ENCODE measurements around the gene CLOCK.

The CLOCK gene

DNA sequence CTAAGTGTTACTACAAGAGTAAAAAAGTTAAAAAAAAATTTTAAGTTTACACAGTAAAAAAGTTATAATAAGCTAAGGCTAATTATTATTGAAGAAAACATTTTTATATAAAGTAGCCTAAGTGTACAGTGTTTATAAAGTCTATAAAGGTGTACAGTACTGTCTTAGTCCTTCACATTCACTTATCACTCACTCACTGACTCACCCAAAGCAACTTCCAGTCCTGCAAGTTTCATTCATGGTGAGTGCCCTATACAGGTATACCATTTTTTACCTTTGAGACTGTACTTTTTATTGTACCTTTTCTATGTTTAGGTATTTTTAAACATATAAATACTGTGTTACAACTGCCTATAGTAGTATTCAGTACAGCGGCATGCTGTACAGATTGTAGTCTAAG lies 76.7 kb downstream of the CLOCK start:
- no peak for DNase-seq

DNA sequence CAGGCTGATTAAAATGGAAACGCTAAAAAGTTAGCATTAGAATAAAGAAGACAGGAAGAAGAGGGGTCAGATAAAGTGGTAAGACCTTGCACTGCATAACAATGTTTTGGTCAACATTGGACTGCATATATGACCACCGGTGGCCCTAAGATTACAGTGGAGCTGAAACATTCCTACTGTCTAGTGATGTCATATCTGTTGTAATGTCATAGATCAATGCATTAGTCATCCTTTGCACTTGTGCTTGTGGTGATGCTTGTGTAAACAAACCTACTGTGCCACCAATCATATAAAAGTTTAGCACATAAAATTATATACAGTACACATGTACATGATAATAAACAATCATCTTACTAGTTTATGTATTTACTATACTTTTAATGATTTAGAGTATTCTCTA lies 78.0 kb downstream of the CLOCK start:
- no peak for DNase-seq

DNA sequence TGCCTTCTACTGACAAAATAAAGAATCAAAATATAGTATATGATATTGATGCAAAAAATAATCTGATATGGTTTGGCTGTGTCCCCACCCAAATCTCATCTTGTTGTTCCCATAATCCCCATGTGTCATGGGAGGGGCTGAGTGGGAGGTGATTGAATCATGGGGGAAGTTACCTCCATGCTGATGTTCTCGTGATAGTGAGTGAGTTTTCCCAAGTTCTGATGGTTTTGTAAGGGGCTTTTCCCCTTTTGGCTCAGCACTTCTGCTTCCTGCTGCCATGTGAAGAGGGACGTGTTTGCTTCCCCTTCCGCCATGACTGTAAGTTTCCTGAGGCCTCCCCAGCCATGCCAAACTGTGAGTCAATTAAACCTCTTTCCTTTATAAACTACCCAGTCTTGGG lies 80.7 kb downstream of the CLOCK start:
- no peak for DNase-seq

DNA sequence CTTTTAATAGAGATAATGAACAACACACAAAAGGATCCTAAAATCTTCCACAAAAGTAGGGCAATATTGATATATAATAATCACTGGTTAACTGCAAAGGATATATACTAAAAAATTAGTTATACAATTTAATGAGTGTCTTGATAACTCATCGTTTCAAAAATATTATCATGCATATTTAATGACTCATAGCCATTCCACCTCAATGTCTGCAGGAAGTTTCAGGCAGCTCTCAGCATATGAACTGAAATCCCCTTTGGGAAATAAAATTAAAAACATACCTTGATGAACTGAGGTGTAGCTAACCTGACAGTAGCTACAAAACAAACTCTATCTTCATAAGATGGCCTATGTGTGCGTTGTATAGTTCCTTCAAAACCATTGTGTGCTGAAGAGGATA lies 88.1 kb downstream of the CLOCK start:
- no peak for DNase-seq

DNA sequence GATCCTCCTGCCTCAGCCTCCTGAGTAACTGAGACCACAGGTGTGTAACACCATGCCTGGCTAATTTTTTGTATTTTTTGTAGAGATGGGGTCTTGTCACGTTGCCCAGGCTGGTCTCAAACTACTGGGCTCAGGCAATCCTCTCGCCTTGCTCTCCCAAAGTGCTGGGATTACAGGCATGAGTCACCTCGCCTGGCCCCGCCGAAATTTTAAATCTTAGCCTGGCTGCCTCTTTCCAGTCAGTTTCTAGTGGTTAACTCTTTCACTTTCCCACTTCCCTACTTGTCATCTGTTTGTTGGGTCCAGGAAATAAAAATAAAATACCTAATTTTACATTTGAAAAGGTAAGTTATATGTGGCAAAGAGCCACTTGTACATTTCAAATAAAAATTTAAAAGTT lies 88.5 kb downstream of the CLOCK start:
- no peak for DNase-seq

DNA sequence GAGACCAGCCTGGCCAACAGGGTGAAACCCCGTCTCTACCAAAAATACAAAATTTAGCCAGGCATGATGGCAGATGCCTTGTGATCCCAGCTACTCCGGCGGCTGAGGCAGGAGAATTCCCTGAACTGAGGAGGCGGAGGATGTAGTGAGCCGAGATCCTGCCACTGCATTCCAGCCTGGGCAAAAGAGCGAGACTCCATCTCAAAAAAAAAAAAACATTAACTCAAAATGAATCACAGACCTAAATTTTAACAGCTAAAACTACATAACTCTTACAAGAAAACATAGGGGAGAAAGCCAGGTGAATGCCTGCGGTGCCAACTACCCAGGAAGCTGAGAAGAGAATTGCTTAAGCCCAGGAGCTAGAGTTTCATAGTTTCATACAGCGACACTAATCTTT lies 96.1 kb downstream of the CLOCK start:
- no peak for DNase-seq

DNA sequence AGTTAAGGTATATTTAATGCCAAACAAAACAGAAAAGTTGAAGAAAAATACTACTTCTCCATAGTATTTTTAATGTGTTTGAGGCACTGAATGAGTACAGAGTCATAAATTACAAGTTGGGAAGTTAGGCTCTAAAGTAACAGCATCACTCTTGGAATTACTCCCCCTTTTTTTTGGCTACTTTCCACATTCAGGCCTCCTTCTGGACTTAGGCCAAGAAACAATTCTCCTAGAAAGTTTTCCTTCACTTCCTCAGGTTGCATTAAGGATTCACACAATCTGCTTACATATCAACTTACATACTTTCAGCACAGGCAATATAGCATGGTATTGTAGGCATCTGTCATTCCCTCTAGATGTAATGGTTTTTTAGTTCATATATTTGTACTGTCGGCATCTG lies 98.9 kb downstream of the CLOCK start:
- DNase-seq = no peak

DNA sequence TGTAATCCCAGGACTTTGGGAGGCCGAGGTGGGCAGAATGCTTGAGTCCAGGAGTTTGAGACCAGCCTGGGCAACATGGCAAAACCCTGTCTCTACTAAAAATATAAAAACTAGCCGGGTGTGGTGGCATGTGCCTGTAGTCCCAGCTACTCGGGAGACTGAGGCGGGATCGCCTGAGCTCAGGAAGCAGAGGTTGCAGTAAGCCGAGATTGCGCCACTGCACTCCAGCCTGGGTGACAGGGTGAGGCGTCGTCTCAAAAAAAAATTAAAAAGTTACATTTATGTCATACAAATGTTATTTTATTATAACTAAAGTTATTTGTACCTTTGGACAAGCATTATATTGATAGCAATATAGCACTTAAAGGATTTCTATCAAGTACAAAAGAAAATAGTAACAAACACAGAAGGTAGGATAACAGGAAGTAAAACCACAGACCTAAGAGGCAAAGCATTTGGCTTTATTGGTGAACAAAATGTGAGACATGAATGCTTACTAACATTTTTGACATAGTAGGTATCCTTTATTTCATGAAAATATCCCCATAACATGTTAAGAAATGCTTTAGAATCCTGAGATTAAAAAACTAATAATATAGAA lies 99.5 kb downstream of the CLOCK start:
- DNase-seq = no peak

DNA sequence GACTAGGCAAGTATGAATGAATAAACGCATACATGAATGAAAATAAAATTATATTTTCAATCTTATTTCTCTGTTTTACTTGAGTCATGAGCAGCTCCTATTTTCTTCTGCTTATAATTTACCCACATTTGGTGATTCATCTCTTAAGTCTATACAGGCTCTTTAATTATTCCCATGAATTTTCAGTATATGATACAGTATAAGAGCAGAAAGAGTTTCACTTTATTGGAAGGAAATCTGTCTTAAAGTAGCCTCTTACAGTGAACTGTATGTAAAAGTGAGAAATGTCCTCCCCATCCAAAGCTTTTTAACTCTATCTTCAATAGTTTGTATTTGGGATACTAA lies 100.2 kb downstream of the CLOCK start:
- no peak for DNase-seq

DNA sequence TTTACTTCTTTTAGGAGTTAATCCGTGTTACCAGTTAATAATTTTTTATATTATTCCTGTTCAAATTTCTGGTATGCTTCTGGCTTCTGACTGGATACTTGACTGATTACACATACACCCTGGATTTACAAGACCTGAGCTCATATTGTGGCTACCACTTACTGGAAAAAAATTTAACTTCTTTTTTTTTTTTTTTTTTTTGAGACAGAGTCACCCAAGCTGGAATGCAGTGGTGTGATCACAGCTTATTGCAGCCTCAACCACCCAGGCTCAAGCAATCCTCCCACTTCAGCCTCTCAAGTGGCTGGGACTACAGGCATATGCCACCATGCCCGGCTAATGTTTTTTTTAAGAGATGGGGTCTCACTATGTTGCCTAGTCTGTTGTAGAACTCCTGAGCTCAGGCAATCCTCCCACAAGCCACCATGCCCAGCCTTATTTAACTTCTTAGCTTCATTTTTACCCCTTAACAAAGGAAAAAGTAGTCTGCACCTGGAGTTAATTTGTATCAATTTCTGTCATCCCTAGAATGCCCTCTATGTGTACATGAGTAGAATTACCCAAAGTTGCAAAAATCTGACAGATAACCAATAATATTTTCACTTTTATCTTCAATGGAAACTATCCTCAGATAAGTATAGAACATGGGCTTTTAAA lies 100.7 kb downstream of the CLOCK start:
- DNase-seq = no peak

DNA sequence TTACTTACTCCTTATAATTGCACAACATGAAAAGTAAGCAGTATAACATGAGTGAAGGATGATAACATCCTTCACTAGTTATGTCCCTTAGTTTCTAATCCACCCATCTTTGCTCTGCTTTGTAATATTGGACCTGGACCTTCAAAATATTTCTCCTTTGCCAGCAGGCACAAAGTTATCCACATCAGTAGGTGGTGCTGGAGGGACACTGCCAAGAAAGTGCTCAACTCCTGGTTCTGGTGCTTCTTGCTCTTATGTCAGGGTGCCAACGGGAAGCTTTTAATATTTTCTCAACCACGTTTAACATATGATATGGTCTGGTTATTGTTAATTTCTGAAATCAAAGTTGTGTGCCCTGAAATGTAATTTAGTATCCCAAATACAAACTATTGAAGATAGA lies 101.9 kb downstream of the CLOCK start:
- no peak for DNase-seq

DNA sequence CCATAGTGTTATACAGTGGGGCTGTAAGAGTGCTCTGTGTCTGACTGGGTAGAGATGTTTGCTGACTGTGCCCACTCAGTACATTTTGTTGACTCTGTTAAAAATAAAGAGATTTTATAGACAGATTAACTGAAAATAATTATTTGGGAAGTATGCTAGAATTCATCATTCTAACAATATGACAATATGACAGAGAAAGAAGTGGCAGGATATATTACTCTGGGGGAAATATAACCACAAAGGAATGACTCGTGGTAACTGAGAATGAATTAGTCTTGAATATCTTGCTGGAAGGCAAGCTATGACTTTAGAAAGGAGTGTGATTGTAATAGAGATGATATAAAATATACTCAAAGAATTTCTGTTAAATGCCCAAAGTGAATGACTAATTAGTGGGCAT lies 104.2 kb downstream of the CLOCK start:
- no peak for DNase-seq

DNA sequence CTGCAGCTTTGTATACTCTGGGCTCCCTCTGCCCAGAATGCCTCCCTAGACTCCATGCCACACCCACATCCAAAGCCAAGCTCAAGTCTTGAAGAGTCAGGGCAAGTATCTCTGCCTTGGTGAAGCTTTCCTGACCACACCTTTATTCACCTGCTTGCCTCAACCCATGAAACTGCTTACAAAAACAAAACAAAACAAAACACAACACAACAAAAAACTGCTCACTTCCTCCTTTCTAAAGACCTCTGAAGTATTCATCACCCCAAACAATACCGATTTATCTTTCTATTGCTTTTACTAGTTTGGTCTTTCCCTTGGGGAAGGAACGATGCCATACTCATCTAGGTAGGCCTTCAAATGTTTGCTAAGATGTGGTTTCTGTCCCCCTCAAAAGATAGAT lies 105.9 kb downstream of the CLOCK start:
- DNase-seq = no peak

DNA sequence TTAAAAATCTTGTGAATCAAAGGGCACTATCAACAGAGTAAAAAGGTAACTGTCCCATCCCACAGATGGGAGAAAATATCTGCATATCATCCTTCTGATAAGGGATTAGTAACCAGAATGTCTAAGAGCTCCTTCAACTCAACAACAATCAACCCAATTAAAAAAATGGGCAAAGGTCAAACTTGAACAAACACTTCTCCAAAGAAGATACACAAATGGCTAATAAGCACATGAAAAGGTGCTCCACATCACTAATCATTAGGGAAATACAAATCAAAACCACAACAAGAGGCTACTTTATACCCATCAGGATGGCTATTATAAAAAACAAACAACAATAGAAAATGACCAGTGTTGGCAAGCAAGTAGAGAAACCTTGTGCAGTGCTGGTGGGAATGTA lies 107.7 kb downstream of the CLOCK start:
- no peak for DNase-seq

DNA sequence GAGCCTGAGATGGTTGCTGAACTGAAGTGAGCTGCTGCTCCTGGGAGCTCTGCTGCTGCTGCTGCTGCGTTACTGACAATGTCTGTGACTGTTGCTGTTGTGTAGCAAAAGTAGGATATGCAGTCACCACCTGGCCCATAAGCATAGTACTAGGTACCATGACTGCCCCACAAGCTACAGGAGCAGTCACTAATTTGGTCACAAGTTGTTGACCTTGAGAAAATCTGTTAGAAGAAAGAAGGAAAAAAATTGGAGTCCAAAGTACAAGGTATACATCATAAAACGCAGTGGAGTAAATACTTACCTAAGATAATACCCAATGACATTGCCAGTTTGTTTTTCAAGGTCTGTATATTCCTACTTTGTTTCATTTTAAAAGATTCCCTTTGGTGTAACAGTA lies 108.4 kb downstream of the CLOCK start:
- DNase-seq = no peak

DNA sequence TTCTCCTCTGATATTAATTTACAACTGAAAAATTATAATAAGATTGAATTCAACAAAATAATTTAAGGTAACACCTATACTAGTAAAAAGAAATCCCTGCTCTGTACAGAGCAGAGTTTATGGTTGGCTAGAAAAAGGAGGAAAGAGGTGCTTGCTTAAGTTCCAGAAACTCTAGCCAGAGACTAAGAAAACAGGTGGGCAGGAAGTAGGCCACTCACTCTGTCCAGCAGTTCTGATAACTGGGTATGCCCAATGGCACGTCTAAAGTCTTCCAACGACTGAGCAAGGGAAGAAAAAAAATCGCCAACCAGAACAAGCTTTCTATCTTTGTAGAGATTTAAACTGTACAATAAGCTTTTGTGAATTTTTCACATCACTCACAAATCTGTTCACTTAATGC lies 108.9 kb downstream of the CLOCK start:
- DNase-seq = no peak

DNA sequence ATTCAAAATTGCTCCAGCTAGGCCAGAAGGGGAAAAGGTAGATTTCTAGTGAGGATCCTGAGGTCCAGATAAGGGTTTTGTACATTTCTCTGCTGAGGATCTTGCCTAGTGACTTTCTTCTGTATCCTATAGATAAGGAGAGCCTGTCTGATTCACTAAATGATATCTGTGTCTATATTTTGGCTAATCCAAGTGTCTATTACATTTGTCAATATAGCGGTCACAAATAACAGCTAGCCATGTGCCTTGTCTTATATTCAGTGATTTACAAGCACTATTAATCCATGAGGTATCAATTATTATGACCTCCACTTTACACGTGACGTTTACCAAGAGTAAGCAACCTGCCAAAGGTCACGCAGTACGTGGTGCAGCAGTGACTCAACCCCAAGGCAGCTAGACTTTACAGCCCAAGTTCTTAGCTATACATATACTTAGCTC lies 109.3 kb downstream of the CLOCK start:
- DNase-seq = no peak

DNA sequence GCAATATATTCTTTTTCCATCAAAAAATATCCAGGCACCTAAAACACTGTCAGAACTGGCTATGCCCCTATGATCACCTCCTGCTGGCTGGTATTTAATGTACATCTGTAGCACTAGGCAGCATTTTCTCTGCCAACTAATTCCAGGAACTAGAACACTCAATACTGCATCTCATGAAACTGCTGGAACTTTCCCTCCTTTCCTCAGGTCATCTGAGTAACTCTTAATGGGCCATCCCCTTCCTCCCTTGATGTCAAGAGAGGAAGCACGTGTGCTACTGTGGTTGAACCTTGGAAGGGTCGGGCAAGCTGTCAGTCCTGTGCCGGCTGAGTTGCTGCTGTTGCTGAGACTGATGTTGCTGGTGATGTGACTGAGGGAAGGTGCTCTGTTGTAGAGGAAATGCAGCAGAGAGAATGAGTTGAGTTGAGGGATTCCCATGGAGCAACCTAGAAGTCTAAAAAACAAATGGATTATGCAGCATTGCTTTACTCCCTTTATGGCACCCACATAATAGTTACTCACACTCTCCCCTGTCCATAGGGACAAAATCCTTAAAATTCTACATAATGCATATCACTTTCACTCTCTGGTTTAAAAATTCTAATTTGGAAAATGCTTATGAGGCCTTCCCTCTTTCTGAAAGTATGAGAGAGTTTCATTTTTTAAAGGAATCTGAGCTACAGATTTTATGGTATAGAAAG lies 111.4 kb downstream of the CLOCK start:
- DNase-seq = peak; percentile 6

DNA sequence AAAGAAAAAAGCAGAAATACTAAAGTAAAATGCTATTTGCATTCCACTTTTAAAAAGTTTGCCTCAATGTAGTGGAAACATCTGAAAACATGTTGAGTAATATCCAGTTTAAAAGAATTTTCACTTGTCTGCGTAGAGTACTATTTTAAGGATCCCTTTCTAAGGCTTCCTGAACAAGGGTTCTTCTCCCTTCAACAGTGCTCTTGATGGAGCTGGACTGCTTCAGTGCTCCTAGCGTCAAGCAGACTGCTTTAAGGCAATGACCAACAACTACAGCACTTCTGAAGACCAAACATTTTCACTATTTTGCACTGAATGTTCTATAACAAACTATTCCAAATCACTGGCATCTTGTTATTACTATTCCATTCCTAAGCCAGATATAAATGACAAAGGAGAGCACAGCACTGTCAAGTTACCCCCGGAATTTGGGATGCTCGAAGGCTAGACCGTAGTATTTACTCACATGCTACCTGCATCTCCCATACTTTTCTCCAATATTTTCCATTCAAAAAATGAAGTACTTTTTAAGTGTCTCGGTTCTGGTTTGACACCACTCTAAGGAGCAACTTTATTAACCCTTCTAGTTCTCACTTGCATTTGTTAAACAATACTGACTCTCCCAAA lies 114.9 kb downstream of the CLOCK start:
- DNase-seq = no peak

DNA sequence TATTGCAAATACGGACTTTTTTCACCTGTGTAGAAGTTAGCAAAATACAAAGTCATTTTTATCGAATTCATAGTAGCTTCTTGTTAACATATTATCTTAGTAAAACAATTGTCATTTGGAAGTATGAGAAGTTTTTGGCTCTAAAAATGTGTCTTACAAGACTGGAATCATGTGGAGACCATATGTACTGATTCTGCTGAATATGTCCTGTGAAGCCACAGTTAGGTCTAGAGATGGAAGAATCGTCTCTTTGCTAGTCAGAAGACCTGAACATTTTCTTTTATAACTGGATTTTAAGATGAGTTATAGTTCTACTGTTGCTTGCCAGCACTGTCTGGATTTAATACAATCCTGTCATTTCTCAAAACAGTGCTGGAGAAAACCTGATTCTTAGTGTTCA lies 121.9 kb downstream of the CLOCK start:
- no peak for DNase-seq

DNA sequence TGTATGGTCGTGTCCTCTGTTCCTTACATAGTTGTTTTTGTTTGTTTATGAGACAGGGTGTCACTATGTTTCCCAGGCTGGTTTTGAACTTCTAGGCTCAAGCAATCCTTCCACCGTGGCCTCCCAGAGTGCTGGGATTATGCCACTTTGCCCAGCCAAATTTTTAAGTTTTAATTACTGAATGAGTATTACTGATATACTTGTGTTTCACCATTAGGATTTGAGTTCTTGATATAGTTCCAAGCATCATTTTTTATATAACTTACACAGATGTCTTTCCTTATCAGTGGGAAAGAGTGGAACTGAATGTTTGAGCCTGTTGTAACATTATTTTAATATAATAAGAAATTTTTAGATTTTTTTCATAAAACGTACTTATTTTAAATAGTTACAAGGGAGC lies 130.5 kb downstream of the CLOCK start:
- DNase-seq = no peak

DNA sequence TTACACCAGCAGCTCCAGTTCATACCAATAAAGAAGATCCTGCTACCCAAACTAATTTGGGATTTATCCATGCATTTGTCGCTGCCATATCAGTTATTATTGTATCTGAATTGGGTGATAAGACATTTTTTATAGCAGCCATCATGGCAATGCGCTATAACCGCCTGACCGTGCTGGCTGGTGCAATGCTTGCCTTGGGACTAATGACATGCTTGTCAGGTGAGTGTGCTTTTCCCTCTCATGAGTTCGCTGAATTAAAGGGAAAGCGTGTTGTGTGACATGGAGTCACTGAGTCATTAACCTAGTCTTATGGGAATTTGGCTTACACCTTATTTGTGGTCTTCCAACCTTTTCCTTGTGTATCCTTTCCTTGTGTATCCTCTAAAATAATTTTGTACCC lies 135.1 kb downstream of the CLOCK start:
- DNase-seq = no peak

DNA sequence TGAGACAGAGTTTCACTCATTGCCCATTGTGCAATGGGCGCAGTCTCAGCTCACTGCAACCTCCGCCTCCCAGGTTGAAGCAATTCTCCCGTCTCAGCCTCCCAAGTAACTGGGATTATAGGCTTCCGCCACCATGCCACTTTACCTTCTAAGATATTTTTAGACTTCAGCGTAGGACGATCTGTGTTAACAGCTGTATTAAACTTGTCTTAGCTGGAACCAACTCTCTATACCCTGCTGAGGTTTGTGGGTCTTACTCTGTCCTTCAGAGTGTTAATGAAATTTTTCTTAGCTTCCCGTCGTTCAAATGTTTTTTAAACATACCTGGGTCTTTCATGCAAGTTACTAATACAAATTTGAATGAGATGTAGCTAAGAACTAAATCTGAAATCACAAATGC lies 136.3 kb downstream of the CLOCK start:
- DNase-seq = no peak

DNA sequence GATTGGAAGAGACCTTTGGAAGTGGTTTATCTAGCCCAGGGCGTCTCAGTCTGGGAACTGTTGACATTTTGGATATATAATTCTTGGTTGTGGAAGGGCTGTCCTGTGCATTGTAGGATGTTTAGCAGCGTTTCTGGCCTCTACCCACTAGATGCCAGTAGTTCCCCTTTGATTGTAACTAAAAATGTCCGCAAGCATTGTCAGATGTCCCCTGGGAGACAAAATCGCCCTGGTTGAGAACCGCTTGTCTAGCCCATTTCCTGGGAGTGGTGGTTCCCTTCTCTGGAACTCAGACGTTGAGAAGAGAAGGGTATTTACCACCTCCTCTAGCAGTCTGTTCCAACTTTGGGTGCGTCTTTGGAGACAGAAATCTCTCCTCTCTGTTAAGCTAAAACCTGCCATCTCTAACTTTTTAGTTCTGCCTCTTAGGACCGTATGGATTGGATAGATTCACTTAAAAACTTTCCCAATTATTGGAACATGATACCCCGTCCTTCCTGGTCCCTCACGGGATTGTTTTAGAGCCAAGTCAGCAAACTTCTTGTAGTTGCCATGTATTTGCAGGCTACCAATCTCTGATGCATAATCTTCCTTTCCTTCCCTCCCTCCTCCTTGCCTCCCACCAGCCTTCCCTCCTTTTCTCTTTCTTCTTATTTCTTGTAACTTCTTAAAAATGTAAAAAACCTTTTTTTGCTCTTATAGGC lies 137.1 kb downstream of the CLOCK start:
- no peak for DNase-seq
